K562 (cell line): ENCODE data around the gene EHBP1. TPM values are rescaled to one million over a fixed set of nuclear protein-coding genes. Genes with fewer than 3 reads are reported as not detected.

Experiments
- ATAC-seq: fragments of 200-7000 bp; cut with Tn5 transposase; 3 replicates; pipeline ENCODE4 v1.9.1; 2020; ENCODE audit warnings: moderate library complexity
- BruUV-seq: library from RNA; stranded (reverse); fragments of 400-500 nt; replicated peaks from 2 replicates; lab custom pipeline; 2021; lab: Mats Ljungman, UMichigan
- CTCF ChIA-PET: fragments of 300-600 bp; formaldehyde crosslinking; extraction: SDS; loops from one replicate; lab custom pipeline; 2021; ENCODE audit warnings: low intra/inter-chr PET ratio; lab: Yijun Ruan, JAX
- POLR2A ChIA-PET: fragments of 300-600, 350-650 bp; sonication (Branson Sonifier 250); formaldehyde crosslinking; extraction: SDS; loops from one replicate; lab custom pipeline; 2021; ENCODE audit warnings: antibody characterized with exemption, inconsistent platforms; lab: Yijun Ruan, JAX
- DNase-seq, 4 experiments: peaks; one replicate each; pipeline versions ENCODE4 v3.0.0 to v3.0.0-alpha.2; 2011 to 2018; ENCODE audit warnings: low spot score in 3 of 4, mixed read lengths in 3 of 4; ENCODE audit errors: extremely low read depth in 1 of 4
- FAIRE-seq: peaks from 2 replicates; lab custom pipeline; 2011; peaks lifted over from hg19 to GRCh38; lab: Jason Lieb, UNC
- H2AFZ ChIP-seq: 2 replicates; pipeline ENCODE4 v1.6.0; 2011; ENCODE audit warnings: low read depth, low read length, control low read depth, inconsistent platforms
- H3K27ac ChIP-seq: fragments of 200-600 bp; 3 replicates; pipeline ENCODE4 v1.8.0; 2011; ENCODE audit warnings: low read depth, mild to moderate bottlenecking, control low read depth, inconsistent platforms, low read length, moderate library complexity, mixed read lengths; ENCODE audit errors: extremely low read depth
- H3K27me3 ChIP-seq, 2 experiments: fragments of 300-600 bp in 1 of 2; 2 replicates in 1 of 2; 3 replicates in 1 of 2; pipeline versions ENCODE4 v1.6.0 to v1.8.0; 2011; ENCODE audit warnings: inconsistent platforms in 2 of 2, low read length in 2 of 2, mild to moderate bottlenecking in 1 of 2, mixed read lengths in 1 of 2, moderate library complexity in 1 of 2; ENCODE audit not compliant: control insufficient read depth in 2 of 2, insufficient read depth in 2 of 2
- H3K36me3 ChIP-seq: fragments of 300-600 bp; 3 replicates; pipeline ENCODE4 v1.8.0; 2011; ENCODE audit warnings: mild to moderate bottlenecking, low read length, inconsistent platforms; ENCODE audit not compliant: control insufficient read depth, insufficient read depth
- H3K4me1 ChIP-seq, 2 experiments: fragments of 200-600 bp in 1 of 2; replicated peaks in 1 of 2; 2 replicates in 1 of 2; 3 replicates in 1 of 2; pipeline versions ENCODE4 v1.5.1 to v1.8.0; 2011; ENCODE audit warnings: inconsistent platforms in 2 of 2, low read length in 2 of 2, mild to moderate bottlenecking in 1 of 2, mixed read lengths in 1 of 2, moderate library complexity in 1 of 2; ENCODE audit not compliant: control insufficient read depth in 2 of 2, insufficient read depth in 2 of 2
- H3K4me2 ChIP-seq: 2 replicates; pipeline ENCODE4 v1.6.1; 2011; ENCODE audit warnings: low read length, control low read depth, inconsistent platforms, mixed read lengths; ENCODE audit not compliant: insufficient read depth
- H3K4me3 ChIP-seq: fragments of 200-600 bp; sonication (generic), shearing (Covaris generic); 2 replicates; pipeline ENCODE4 v1.5.1; 2016; ENCODE audit warnings: control low read depth, inconsistent platforms
- H3K79me2 ChIP-seq: fragments of 200-600 bp; 3 replicates; pipeline ENCODE4 v1.8.0; 2011; ENCODE audit warnings: low read length, inconsistent platforms; ENCODE audit not compliant: control insufficient read depth, insufficient read depth
- H3K9ac ChIP-seq, 2 experiments: 2 replicates each; pipeline versions ENCODE4 v1.6.0 to v1.6.1; 2011; ENCODE audit warnings: low read depth in 2 of 2, low read length in 2 of 2, control low read depth in 1 of 2, inconsistent platforms in 1 of 2, mild to moderate bottlenecking in 1 of 2, mixed read lengths in 1 of 2; ENCODE audit not compliant: insufficient read depth in 1 of 2
- H3K9me1 ChIP-seq: one replicate; pipeline ENCODE4 v1.6.0; 2011; ENCODE audit warnings: inconsistent platforms, mild to moderate bottlenecking, low read length, moderate library complexity; ENCODE audit not compliant: control insufficient read depth, insufficient read depth
- H3K9me3 ChIP-seq: replicated peaks from 2 replicates; pipeline ENCODE4 v1.5.1; 2011; ENCODE audit warnings: low read depth, low read length, inconsistent platforms; ENCODE audit not compliant: control insufficient read depth, insufficient read depth
- H4K20me1 ChIP-seq: replicated peaks from 2 replicates; pipeline ENCODE4 v1.6.1; 2011; ENCODE audit warnings: low read length, inconsistent platforms, mixed read lengths; ENCODE audit not compliant: control insufficient read depth, insufficient read depth
- BACH1 ChIP-seq: fragments of 200-800 bp; sonication (Bioruptor generic); IDR thresholded peaks from 2 replicates; pipeline ENCODE4 v1.6.1; 2016; ENCODE audit warnings: missing genetic modification characterization, missing compliant biosample characterization
- CBFB ChIP-seq: sonication (generic); formaldehyde crosslinking; IDR thresholded peaks from 2 replicates; pipeline ENCODE4 v1.4.0; 2020; ENCODE audit warnings: mild to moderate bottlenecking, missing genetic modification reagents
- NUFIP1 ChIP-seq: fragments of 450-650 bp; IDR thresholded peaks from 2 replicates; pipeline ENCODE4 v1.6.1; 2018; ENCODE audit not compliant: partially characterized antibody
- SOX6 ChIP-seq: fragments of 450-650 bp; IDR thresholded peaks from 2 replicates; pipeline ENCODE4 v1.6.1; 2014; ENCODE audit warnings: mild to moderate bottlenecking
- TBL1XR1 ChIP-seq, 2 experiments: IDR thresholded peaks; 2 replicates each; pipeline ENCODE4 v1.6.1; 2012; ENCODE audit warnings: improper control_type of control experiment in 2 of 2, low read length in 2 of 2, mild to moderate bottlenecking in 1 of 2
- TCF3 ChIP-seq: sonication (generic); formaldehyde crosslinking; IDR thresholded peaks from 2 replicates; pipeline ENCODE4 v1.4.0; 2020; ENCODE audit warnings: mild to moderate bottlenecking, missing genetic modification reagents
- ZBTB5 ChIP-seq: fragments of 450-650 bp; IDR thresholded peaks from 2 replicates; pipeline ENCODE4 v1.6.1; 2017; ENCODE audit warnings: antibody characterized with exemption
- ZFX ChIP-seq: sonication (generic); formaldehyde crosslinking; IDR thresholded peaks from 2 replicates; pipeline ENCODE4 v1.8.0; 2022; ENCODE audit warnings: mild to moderate bottlenecking, missing genetic modification reagents, moderate library complexity
- ZKSCAN3 ChIP-seq: fragments of 250-450 bp; sonication (Bioruptor Pico); IDR thresholded peaks from 2 replicates; pipeline ENCODE4 v1.4.0; 2020
- ZNF277 ChIP-seq: fragments of 250-450 bp; sonication (Bioruptor Pico); IDR thresholded peaks from 2 replicates; pipeline ENCODE4 v1.8.0; 2022; ENCODE audit warnings: inconsistent platforms, mild to moderate bottlenecking, moderate library complexity, borderline replicate concordance
- ZNF644 ChIP-seq: fragments of 200-800 bp; sonication (Bioruptor generic); IDR thresholded peaks from 2 replicates; pipeline ENCODE4 v1.6.1; 2016; ENCODE audit warnings: low read depth, missing genetic modification characterization, missing compliant biosample characterization
- WGBS: fragments of 100-300 bp; shearing (Covaris generic); methylation state at CpG from one replicate; pipeline ENCODE4 v1.1.6; 2016; ENCODE audit warnings: low coverage, mixed read lengths; ENCODE audit not compliant: insufficient coverage; ENCODE audit errors: missing lambda C conversion rate; 5-methylcytosine and 5-hydroxymethylcytosine counted together
- in situ Hi-C: fragments of 300-500 bp; cut with MboI; formaldehyde crosslinking; loops from 4 replicates; pipeline ENCODE4 v1.15.0; 2018; ENCODE audit warnings: inconsistent platforms, mixed read lengths
- intact Hi-C: fragments of 100-400 bp; cut with micrococcal nuclease; formaldehyde crosslinking; loops from 2 replicates; pipeline ENCODE4 v1.14.2; 2022
- polyA plus RNA-seq, 8 experiments: library from polyadenylated mRNA; depleted of rRNA in 4 of 8; stranded (reverse) in 5 of 8; unstranded in 3 of 8; fragments of >200 nt; fragmentation: Nextera tagmentation in 2 of 8; fragmentation: Illumina TruSeq in 1 of 8; extraction: Ambion mirVana in 2 of 8; extraction: Trizol in 1 of 8; gene quantifications; 2 replicates each; pipeline versions ENCODE4 v1.2.1 to v1.2.3, GENCODE V29; 2011 to 2014; ENCODE audit warnings: inconsistent platforms in 1 of 8, missing spikeins in 1 of 8
- total RNA-seq, 7 experiments: library from RNA; depleted of rRNA in 6 of 7; stranded (reverse); fragments of >200 nt in 6 of 7; fragmentation: Illumina TruSeq in 2 of 7; extraction: Trizol in 2 of 7; gene quantifications; 2 replicates each; pipeline versions ENCODE4 v1.2.1 to v1.2.3, GENCODE V29; 2011 to 2021; ENCODE audit warnings: low replicate concordance in 1 of 7

Gene EHBP1
- total and polyA plus RNA-seq, 9 of the 15 experiments (the other 6 are each of a cell fraction or from before 2014, with no cell fraction given): 8.9 to 26.6 (median 19.3) TPM

- Histone ChIP-seq H3K4me1 (peaks cover 0 to 10% of the 10 kb centered on the region in 2 experiments; a peak in 3 of 5 replicates), H3K36me3 (0 out of 3 replicates have a peak, but pooled peaks cover 2% of the 10 kb centered on the region), H3K9me3 (no peaks in the 10 kb centered on the region), H3K9ac (no peak overlapping the region), H3K27ac (no peak overlapping the region), H2AFZ (no peak overlapping the region), H3K9me1 (no peaks in the 10 kb centered on the region), H3K4me2 (no peak overlapping the region), H3K27me3 (no peaks in the 10 kb centered on the region), H4K20me1 (peaks cover 8% of the 10 kb centered on the region), H3K79me2 (no peaks in the 10 kb centered on the region), H3K4me3 (no peak overlapping the region)
- intact Hi-C loops: no loop called here
- BruUV-seq: no TSS peak
- 97% methylated on average over 4 of the region's 4 CpGs for WGBS
- ATAC-seq (no peak), DNase-seq (no peak), FAIRE-seq (no peak)
- TF ChIP-seq NUFIP1: no peak
- TF ChIP-seq BACH1: no peak
- TF ChIP-seq ZKSCAN3 (CRISPR knock-in tag): no peak
- no peak for TF ChIP-seq CBFB
- in situ Hi-C loops: no loop called here
- ChIA-PET POLR2A (no interaction called here), CTCF (no interaction called here)
These were observed 288.7 kb downstream of the EHBP1 start for GRCh38 chr2:62994206-62994605.

GRCh38 chr2:62996534-62997186 is 291.1 kb downstream of the EHBP1 start:
- WGBS: 1% methylated on average over 12 of the region's 12 CpGs
- Histone ChIP-seq H3K9me3 (no peaks in the 10 kb centered on the region), H3K4me1 (peaks cover 0 to 10% of the 10 kb centered on the region in 2 experiments; a peak in 3 of 5 replicates), H3K9ac (no peak overlapping the region), H3K4me2 (no peak overlapping the region; the same call in 1 of the 2 replicates), H3K27me3 (no peaks in the 10 kb centered on the region), H4K20me1 (peaks cover 8% of the 10 kb centered on the region), H2AFZ (no peak overlapping the region), H3K36me3 (peaks cover 2% of the 10 kb centered on the region; the same call in 1 of the 3 replicates), H3K79me2 (no peaks in the 10 kb centered on the region), H3K27ac (peak overlapping the region; percentile 39; the same call in 1 of the 3 replicates), H3K9me1 (no peaks in the 10 kb centered on the region), H3K4me3 (no peak overlapping the region)
- in situ Hi-C loops (no loop called here), intact Hi-C loops (no loop called here)
- CTCF ChIA-PET: no interaction called here
- BruUV-seq: no TSS peak
- peak; percentile 28 to 85 (median 56) for DNase-seq
- peak; percentile 93 for FAIRE-seq
- POLR2A ChIA-PET: no interaction called here
- ATAC-seq: peak; percentile 98
- no peak for TF ChIP-seq ZFX (CRISPR knock-in tag)
- no peak for TF ChIP-seq ZNF644 (tag)
- no peak for TF ChIP-seq ZNF277
- peak; percentile 86 for TF ChIP-seq SOX6
- TF ChIP-seq TBL1XR1 (IDR thresholded peaks at IDR 0.05; ENCODE audit: low read length in 2 of 2): peak in 1 of 2 experiments; percentile 51; a peak in 1 of 4 replicates
- TF ChIP-seq ZBTB5: no peak
- TF ChIP-seq TCF3 (CRISPR knock-in tag): peak; percentile 92
